Measurements from ENCODE around the gene FLNB.
"Not testable (repeated sequence)": the region's sequence is repeated elsewhere in the genome, so short reads cannot be mapped to it uniquely, and the experiment has no call there.

Gene FLNB

GRCh38 chr3:57982561-57983243 lies 25.5 kb upstream of the FLNB start:
- H3K4me3 ChIP-seq (ENCODE audit: low read length in 2 of 2) = no peak overlapping the region
- H3K27ac ChIP-seq (ENCODE audit: low read length) = no peak overlapping the region
- H3K9me3 ChIP-seq (ENCODE audit: control insufficient read depth in 2 of 2, low read length in 2 of 2) = no peaks in the 10 kb centered on the region
- no peaks in the 10 kb centered on the region for H3K36me3 ChIP-seq (ENCODE audit: control insufficient read depth in 2 of 2, insufficient read depth in 2 of 2, low read length in 2 of 2)
- no peaks in the 10 kb centered on the region for H3K27me3 ChIP-seq (ENCODE audit: control insufficient read depth in 1 of 2, insufficient read depth in 2 of 2, low read length in 2 of 2)
- no peak overlapping the region for H3K9ac ChIP-seq (ENCODE audit: low read length in 2 of 2)
- H3K4me1 ChIP-seq (ENCODE audit: control insufficient read depth, insufficient read depth, low read length) = peaks cover 2% of the 10 kb centered on the region

- no peak overlapping the region for H3K9ac ChIP-seq (ENCODE audit: low read length in 2 of 2)
- H3K36me3 ChIP-seq (ENCODE audit: control insufficient read depth in 2 of 2, insufficient read depth in 2 of 2, low read length in 2 of 2) = no peaks in the 10 kb centered on the region
- H3K27ac ChIP-seq (ENCODE audit: low read length) = no peak overlapping the region
- H3K27me3 ChIP-seq (ENCODE audit: control insufficient read depth in 1 of 2, insufficient read depth in 2 of 2, low read length in 2 of 2) = no peaks in the 10 kb centered on the region
- no peak overlapping the region for H3K4me3 ChIP-seq (ENCODE audit: low read length in 2 of 2)
- H3K9me3 ChIP-seq (ENCODE audit: control insufficient read depth in 2 of 2, low read length in 2 of 2) = no peaks in the 10 kb centered on the region
- peaks cover 2% of the 10 kb centered on the region for H3K4me1 ChIP-seq (ENCODE audit: control insufficient read depth, insufficient read depth, low read length)
Observed at GRCh38 chr3:57983734-57984518, 24.3 kb upstream of the FLNB start.

- Histone ChIP-seq H3K36me3 (ENCODE audit: control insufficient read depth in 2 of 2, insufficient read depth in 2 of 2, low read length in 2 of 2) (no peaks in the 10 kb centered on the region), H3K9ac (ENCODE audit: low read length in 2 of 2) (no peak overlapping the region), H3K4me1 (ENCODE audit: control insufficient read depth, insufficient read depth, low read length) (peaks cover 2% of the 10 kb centered on the region), H3K27ac (ENCODE audit: low read length) (no peak overlapping the region), H3K4me3 (ENCODE audit: low read length in 2 of 2) (no peak overlapping the region), H3K27me3 (ENCODE audit: control insufficient read depth in 1 of 2, insufficient read depth in 2 of 2, low read length in 2 of 2) (no peaks in the 10 kb centered on the region), H3K9me3 (ENCODE audit: control insufficient read depth in 2 of 2, low read length in 2 of 2) (no peaks in the 10 kb centered on the region)
Observed at GRCh38 chr3:57985176-57985983, 22.8 kb upstream of the FLNB start.

- Histone ChIP-seq H3K27me3 (ENCODE audit: control insufficient read depth in 1 of 2, insufficient read depth in 2 of 2, low read length in 2 of 2) (no peaks in the 10 kb centered on the region), H3K27ac (ENCODE audit: low read length) (no peak overlapping the region), H3K36me3 (ENCODE audit: control insufficient read depth in 2 of 2, insufficient read depth in 2 of 2, low read length in 2 of 2) (no peaks in the 10 kb centered on the region), H3K9ac (ENCODE audit: low read length in 2 of 2) (no peak overlapping the region), H3K4me1 (ENCODE audit: control insufficient read depth, insufficient read depth, low read length) (peaks cover 2% of the 10 kb centered on the region), H3K4me3 (ENCODE audit: low read length in 2 of 2) (no peak overlapping the region), H3K9me3 (ENCODE audit: control insufficient read depth in 2 of 2, low read length in 2 of 2) (no peaks in the 10 kb centered on the region)
Observed at GRCh38 chr3:57985984-57986246, 22.3 kb upstream of the FLNB start.

- H3K9ac ChIP-seq (ENCODE audit: low read length in 2 of 2) = no peak overlapping the region
- no peaks in the 10 kb centered on the region for H3K36me3 ChIP-seq (ENCODE audit: control insufficient read depth in 2 of 2, insufficient read depth in 2 of 2, low read length in 2 of 2)
- H3K9me3 ChIP-seq (ENCODE audit: control insufficient read depth in 2 of 2, low read length in 2 of 2) = no peaks in the 10 kb centered on the region
- no peaks in the 10 kb centered on the region for H3K27me3 ChIP-seq (ENCODE audit: control insufficient read depth in 1 of 2, insufficient read depth in 2 of 2, low read length in 2 of 2)
- H3K4me3 ChIP-seq (ENCODE audit: low read length in 2 of 2) = no peak overlapping the region
- H3K4me1 ChIP-seq (ENCODE audit: control insufficient read depth, insufficient read depth, low read length) = peaks cover 2% of the 10 kb centered on the region
- H3K27ac ChIP-seq (ENCODE audit: low read length) = no peak overlapping the region
Observed at GRCh38 chr3:57986261-57986660, 22.0 kb upstream of the FLNB start.

- not testable (repeated sequence) for H3K4me1 ChIP-seq (ENCODE audit: control insufficient read depth, insufficient read depth, low read length); H3K4me3 ChIP-seq (ENCODE audit: low read length in 2 of 2); H3K9ac ChIP-seq (ENCODE audit: low read length in 2 of 2); H3K27ac ChIP-seq (ENCODE audit: low read length); H3K36me3 ChIP-seq (ENCODE audit: control insufficient read depth in 2 of 2, insufficient read depth in 2 of 2, low read length in 2 of 2); H3K9me3 ChIP-seq (ENCODE audit: control insufficient read depth in 2 of 2, low read length in 2 of 2); H3K27me3 ChIP-seq (ENCODE audit: control insufficient read depth in 1 of 2, insufficient read depth in 2 of 2, low read length in 2 of 2)
Observed at GRCh38 chr3:57989198-57989597, 19.0 kb upstream of the FLNB start.

GRCh38 chr3:57989646-57990045 lies 18.6 kb upstream of the FLNB start:
- H3K27me3 ChIP-seq (ENCODE audit: control insufficient read depth in 1 of 2, insufficient read depth in 2 of 2, low read length in 2 of 2) = no peaks in the 10 kb centered on the region
- no peaks in the 10 kb centered on the region for H3K9me3 ChIP-seq (ENCODE audit: control insufficient read depth in 2 of 2, low read length in 2 of 2)
- no peak overlapping the region for H3K27ac ChIP-seq (ENCODE audit: low read length)
- H3K9ac ChIP-seq (ENCODE audit: low read length in 2 of 2) = no peak overlapping the region
- H3K36me3 ChIP-seq (ENCODE audit: control insufficient read depth in 2 of 2, insufficient read depth in 2 of 2, low read length in 2 of 2) = no peaks in the 10 kb centered on the region
- H3K4me1 ChIP-seq (ENCODE audit: control insufficient read depth, insufficient read depth, low read length) = no peaks in the 10 kb centered on the region
- no peak overlapping the region for H3K4me3 ChIP-seq (ENCODE audit: low read length in 2 of 2)

- H3K4me1 ChIP-seq (ENCODE audit: control insufficient read depth, insufficient read depth, low read length) = no peaks in the 10 kb centered on the region
- no peaks in the 10 kb centered on the region for H3K9me3 ChIP-seq (ENCODE audit: control insufficient read depth in 2 of 2, low read length in 2 of 2)
- no peaks in the 10 kb centered on the region for H3K27me3 ChIP-seq (ENCODE audit: control insufficient read depth in 1 of 2, insufficient read depth in 2 of 2, low read length in 2 of 2)
- H3K36me3 ChIP-seq (ENCODE audit: control insufficient read depth in 2 of 2, insufficient read depth in 2 of 2, low read length in 2 of 2) = no peaks in the 10 kb centered on the region
- no peak overlapping the region for H3K4me3 ChIP-seq (ENCODE audit: low read length in 2 of 2)
- H3K9ac ChIP-seq (ENCODE audit: low read length in 2 of 2) = no peak overlapping the region
- no peak overlapping the region for H3K27ac ChIP-seq (ENCODE audit: low read length)
Observed at GRCh38 chr3:57992452-57993213, 15.6 kb upstream of the FLNB start.

GRCh38 chr3:57998366-57999283 lies 9.6 kb upstream of the FLNB start:
- H3K27me3 ChIP-seq (ENCODE audit: control insufficient read depth in 1 of 2, insufficient read depth in 2 of 2, low read length in 2 of 2) = no peaks in the 10 kb centered on the region
- peak overlapping the region in 1 of 2 donors; percentile 8 for H3K4me3 ChIP-seq (ENCODE audit: low read length in 2 of 2)
- H3K36me3 ChIP-seq (ENCODE audit: control insufficient read depth in 2 of 2, insufficient read depth in 2 of 2, low read length in 2 of 2) = no peaks in the 10 kb centered on the region
- no peaks in the 10 kb centered on the region for H3K9me3 ChIP-seq (ENCODE audit: control insufficient read depth in 2 of 2, low read length in 2 of 2)
- no peak overlapping the region for H3K9ac ChIP-seq (ENCODE audit: low read length in 2 of 2)
- H3K4me1 ChIP-seq (ENCODE audit: control insufficient read depth, insufficient read depth, low read length) = peaks cover 3% of the 10 kb centered on the region
- no peak overlapping the region for H3K27ac ChIP-seq (ENCODE audit: low read length)

Measured in stomach smooth muscle (tissue), 2 donors.